ENCODE results near the gene MORN1. TPM values are rescaled to one million over a fixed set of nuclear protein-coding genes. Genes with fewer than 3 reads are reported as not detected.
A peak's percentile ranks its signal among the peaks of the same experiment; 100 is the strongest.
"Not testable (repeated sequence)": the region's sequence is repeated elsewhere in the genome, so short reads cannot be mapped to it uniquely, and the experiment has no call there.

The MORN1 gene
- total and polyA plus RNA-seq, 4 donors, result 5.2 to 23.9 (median 13.9) TPM

DNA sequence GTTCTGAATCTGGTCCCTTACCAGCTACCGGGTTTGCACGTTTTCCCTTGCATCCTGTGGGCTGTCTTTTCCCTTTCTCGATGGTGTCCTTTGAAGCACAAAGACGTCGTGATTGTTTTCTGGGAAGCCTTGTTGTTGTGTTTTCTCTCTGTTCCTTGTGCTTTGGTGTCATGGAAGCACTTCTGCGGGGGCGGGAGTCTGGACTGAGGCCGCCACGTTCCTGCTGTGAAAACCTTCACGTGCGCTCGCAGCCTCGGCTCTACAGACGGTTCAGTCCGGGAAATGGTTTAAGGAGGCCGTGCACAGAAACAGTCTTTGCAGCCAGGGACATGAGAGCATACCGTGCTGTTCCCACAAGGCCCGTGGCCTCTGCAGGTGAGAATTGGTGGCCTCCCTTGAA is 94.7 kb downstream of the MORN1 start:
- H3K4me3 ChIP-seq, result no peak overlapping the region
- no peak overlapping the region for H3K9ac ChIP-seq (ENCODE audit: insufficient read depth in 1 of 2, low read length in 2 of 2)
- no peak for ATAC-seq (ENCODE audit: insufficient read depth, low FRiP score)
- 88 to 90% methylated on average over 18 of the region's 18 CpGs for WGBS, 2 donors
- no peaks in the 10 kb centered on the region for H3K9me3 ChIP-seq (ENCODE audit: control insufficient read depth in 4 of 4, insufficient read depth in 3 of 4, low read length in 3 of 4)
- peak overlapping the region in 1 of 2 donors; percentile 2 for H3K27ac ChIP-seq (ENCODE audit: low read depth in 1 of 2, low read length in 1 of 2)
- H3K27me3 ChIP-seq (ENCODE audit: control insufficient read depth in 3 of 3, insufficient read depth in 3 of 3, low read length in 2 of 3), result no peaks in the 10 kb centered on the region
- TF ChIP-seq, protein P1, sequence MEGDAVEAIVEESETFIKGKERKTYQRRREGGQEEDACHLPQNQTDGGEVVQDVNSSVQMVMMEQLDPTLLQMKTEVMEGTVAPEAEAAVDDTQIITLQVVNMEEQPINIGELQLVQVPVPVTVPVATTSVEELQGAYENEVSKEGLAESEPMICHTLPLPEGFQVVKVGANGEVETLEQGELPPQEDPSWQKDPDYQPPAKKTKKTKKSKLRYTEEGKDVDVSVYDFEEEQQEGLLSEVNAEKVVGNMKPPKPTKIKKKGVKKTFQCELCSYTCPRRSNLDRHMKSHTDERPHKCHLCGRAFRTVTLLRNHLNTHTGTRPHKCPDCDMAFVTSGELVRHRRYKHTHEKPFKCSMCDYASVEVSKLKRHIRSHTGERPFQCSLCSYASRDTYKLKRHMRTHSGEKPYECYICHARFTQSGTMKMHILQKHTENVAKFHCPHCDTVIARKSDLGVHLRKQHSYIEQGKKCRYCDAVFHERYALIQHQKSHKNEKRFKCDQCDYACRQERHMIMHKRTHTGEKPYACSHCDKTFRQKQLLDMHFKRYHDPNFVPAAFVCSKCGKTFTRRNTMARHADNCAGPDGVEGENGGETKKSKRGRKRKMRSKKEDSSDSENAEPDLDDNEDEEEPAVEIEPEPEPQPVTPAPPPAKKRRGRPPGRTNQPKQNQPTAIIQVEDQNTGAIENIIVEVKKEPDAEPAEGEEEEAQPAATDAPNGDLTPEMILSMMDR (IDR thresholded peaks at IDR 0.05; ENCODE audit: control extremely low read depth, extremely low read depth), result no peak
- peaks cover 16 to 76% (median 40%) of the 10 kb centered on the region in 5 donors for H3K4me1 ChIP-seq (ENCODE audit: control insufficient read depth in 5 of 5, insufficient read depth in 5 of 5, low read length in 5 of 5)
- H3K36me3 ChIP-seq (ENCODE audit: control insufficient read depth in 4 of 4, insufficient read depth in 4 of 4, low read length in 4 of 4), result peaks cover 0 to 9% (median 2%) of the 10 kb centered on the region in 4 donors
- DNase-seq, result no peak

GRCh38 chr1:2296211-2296610 is 95.1 kb downstream of the MORN1 start:
- WGBS, 2 donors, result 78 to 81% methylated on average over 9 of the region's 9 CpGs
- not testable (repeated sequence) for H3K36me3 ChIP-seq (ENCODE audit: control insufficient read depth in 4 of 4, insufficient read depth in 4 of 4, low read length in 4 of 4); H3K4me3 ChIP-seq; H3K27me3 ChIP-seq (ENCODE audit: control insufficient read depth in 3 of 3, insufficient read depth in 3 of 3, low read length in 2 of 3); H3K9ac ChIP-seq (ENCODE audit: insufficient read depth in 1 of 2, low read length in 2 of 2); H3K9me3 ChIP-seq (ENCODE audit: control insufficient read depth in 4 of 4, insufficient read depth in 3 of 4, low read length in 3 of 4); ATAC-seq (ENCODE audit: insufficient read depth, low FRiP score); H3K27ac ChIP-seq (ENCODE audit: low read depth in 1 of 2, low read length in 1 of 2); DNase-seq
- peaks cover 17 to 76% (median 36%) of the 10 kb centered on the region in 5 donors for H3K4me1 ChIP-seq (ENCODE audit: control insufficient read depth in 5 of 5, insufficient read depth in 5 of 5, low read length in 5 of 5)

DNA sequence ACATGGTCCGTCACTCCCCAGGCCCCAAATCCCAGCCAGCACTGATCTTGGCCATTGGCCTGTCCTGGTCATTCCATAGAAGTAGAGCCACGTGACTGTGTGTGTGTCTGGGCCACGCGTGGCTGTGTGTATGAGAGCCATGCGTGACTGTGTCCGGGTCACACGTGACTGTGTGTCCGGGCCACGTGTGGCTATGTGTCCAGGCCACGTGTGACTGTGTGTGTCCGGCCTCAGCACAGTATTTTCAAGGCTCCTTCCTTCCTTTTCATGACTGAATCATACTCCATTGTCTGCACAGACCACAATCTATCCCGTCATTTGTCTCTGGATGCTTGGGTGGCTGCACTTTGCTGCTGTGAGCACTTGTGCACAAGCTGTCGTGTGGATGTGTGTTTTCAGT is 95.8 kb downstream of the MORN1 start:
- H3K4me1 ChIP-seq (ENCODE audit: control insufficient read depth in 5 of 5, insufficient read depth in 5 of 5, low read length in 5 of 5), result peaks cover 19 to 76% (median 39%) of the 10 kb centered on the region in 5 donors
- WGBS, 2 donors, result 89 to 93% methylated on average over 13 of the region's 13 CpGs
- DNase-seq, result no peak
- H3K4me3 ChIP-seq, result no peak overlapping the region
- H3K9me3 ChIP-seq (ENCODE audit: control insufficient read depth in 4 of 4, insufficient read depth in 3 of 4, low read length in 3 of 4), result no peaks in the 10 kb centered on the region
- TF ChIP-seq, protein P1 (IDR thresholded peaks at IDR 0.05; ENCODE audit: control extremely low read depth, extremely low read depth), result no peak
- no peak overlapping the region for H3K9ac ChIP-seq (ENCODE audit: insufficient read depth in 1 of 2, low read length in 2 of 2)
- H3K27ac ChIP-seq (ENCODE audit: low read depth in 1 of 2, low read length in 1 of 2), result no peak overlapping the region
- peaks cover 0 to 9% (median 2%) of the 10 kb centered on the region in 4 donors for H3K36me3 ChIP-seq (ENCODE audit: control insufficient read depth in 4 of 4, insufficient read depth in 4 of 4, low read length in 4 of 4)
- H3K27me3 ChIP-seq (ENCODE audit: control insufficient read depth in 3 of 3, insufficient read depth in 3 of 3, low read length in 2 of 3), result no peaks in the 10 kb centered on the region
- ATAC-seq (ENCODE audit: insufficient read depth, low FRiP score), result no peak

- Histone ChIP-seq H3K4me1 (ENCODE audit: control insufficient read depth in 5 of 5, insufficient read depth in 5 of 5, low read length in 5 of 5) (peaks cover 16 to 76% (median 44%) of the 10 kb centered on the region in 5 donors), H3K4me3 (no peak overlapping the region), H3K27me3 (ENCODE audit: control insufficient read depth in 3 of 3, insufficient read depth in 3 of 3, low read length in 2 of 3) (no peaks in the 10 kb centered on the region), H3K9ac (ENCODE audit: insufficient read depth in 1 of 2, low read length in 2 of 2) (no peak overlapping the region), H3K36me3 (ENCODE audit: control insufficient read depth in 4 of 4, insufficient read depth in 4 of 4, low read length in 4 of 4) (peaks cover 0 to 9% (median 2%) of the 10 kb centered on the region in 4 donors), H3K27ac (ENCODE audit: low read depth in 1 of 2, low read length in 1 of 2) (no peak overlapping the region), H3K9me3 (ENCODE audit: control insufficient read depth in 4 of 4, insufficient read depth in 3 of 4, low read length in 3 of 4) (no peaks in the 10 kb centered on the region)
- no peak for ATAC-seq (ENCODE audit: insufficient read depth, low FRiP score)
- TF ChIP-seq, protein P1 (IDR thresholded peaks at IDR 0.05; ENCODE audit: control extremely low read depth, extremely low read depth), result no peak
- 69 to 85% methylated on average over 5 of the region's 5 CpGs for WGBS, 2 donors
- no peak for DNase-seq
Observed at GRCh38 chr1:2294725-2295078, 96.7 kb downstream of the MORN1 start.
